Measurements from ENCODE around the gene YWHAH. TPM values are rescaled to one million over a fixed set of nuclear protein-coding genes. Genes with fewer than 3 reads are reported as not detected.

The YWHAH gene
- total and polyA plus RNA-seq, 2 donors (not counting 1 experiment from before 2014, with no cell fraction given) = 32.6 to 51.1 TPM

DNA sequence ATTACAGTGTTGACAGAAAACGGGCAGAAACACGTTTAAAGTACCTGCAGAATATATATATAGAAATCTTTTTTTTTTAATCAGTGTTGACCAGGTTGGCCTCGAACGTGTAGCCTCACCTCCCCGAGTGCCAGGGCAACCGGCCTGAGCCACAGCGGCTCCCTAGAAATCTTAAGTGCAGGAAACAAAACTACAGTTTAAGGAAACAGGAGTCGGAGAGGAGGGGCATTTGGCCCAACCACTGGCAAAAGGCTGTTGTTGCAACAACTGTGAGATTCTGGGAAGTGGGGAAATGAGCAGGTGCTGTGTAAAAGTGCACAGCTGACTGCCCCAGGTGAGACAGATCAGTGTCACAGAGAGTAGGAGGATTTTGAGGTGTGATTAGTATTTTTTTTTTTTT is 3.7 kb downstream of the YWHAH start:
- peaks cover 50% of the 10 kb centered on the region for H3K79me2 ChIP-seq (ENCODE audit: control insufficient read depth, insufficient read depth, low read length)
- H3K4me3 Mint-ChIP-seq = no peak overlapping the region
- DNase-seq (no peak), ATAC-seq (ENCODE audit: low read depth) (no peak)
- POLR2A ChIA-PET = no interaction called here
- H3K27ac ChIP-seq (ENCODE audit: low read length in 2 of 2) = no peak overlapping the region
- TF ChIP-seq, protein P1, sequence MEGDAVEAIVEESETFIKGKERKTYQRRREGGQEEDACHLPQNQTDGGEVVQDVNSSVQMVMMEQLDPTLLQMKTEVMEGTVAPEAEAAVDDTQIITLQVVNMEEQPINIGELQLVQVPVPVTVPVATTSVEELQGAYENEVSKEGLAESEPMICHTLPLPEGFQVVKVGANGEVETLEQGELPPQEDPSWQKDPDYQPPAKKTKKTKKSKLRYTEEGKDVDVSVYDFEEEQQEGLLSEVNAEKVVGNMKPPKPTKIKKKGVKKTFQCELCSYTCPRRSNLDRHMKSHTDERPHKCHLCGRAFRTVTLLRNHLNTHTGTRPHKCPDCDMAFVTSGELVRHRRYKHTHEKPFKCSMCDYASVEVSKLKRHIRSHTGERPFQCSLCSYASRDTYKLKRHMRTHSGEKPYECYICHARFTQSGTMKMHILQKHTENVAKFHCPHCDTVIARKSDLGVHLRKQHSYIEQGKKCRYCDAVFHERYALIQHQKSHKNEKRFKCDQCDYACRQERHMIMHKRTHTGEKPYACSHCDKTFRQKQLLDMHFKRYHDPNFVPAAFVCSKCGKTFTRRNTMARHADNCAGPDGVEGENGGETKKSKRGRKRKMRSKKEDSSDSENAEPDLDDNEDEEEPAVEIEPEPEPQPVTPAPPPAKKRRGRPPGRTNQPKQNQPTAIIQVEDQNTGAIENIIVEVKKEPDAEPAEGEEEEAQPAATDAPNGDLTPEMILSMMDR (IDR thresholded peaks at IDR 0.05) = no peak
- no peak for TF ChIP-seq EZH2 (IDR thresholded peaks at IDR 0.05; ENCODE audit: borderline replicate concordance, insufficient read depth, low read depth, low read length, poor library complexity, severe bottlenecking)
- H3K4me2 ChIP-seq (replicated peaks; ENCODE audit: low read depth, low read length, poor library complexity, severe bottlenecking) = no peak overlapping the region
- no peaks in the 10 kb centered on the region for H3K9me3 Mint-ChIP-seq (ENCODE audit: insufficient read depth)
- CTCF ChIA-PET = interaction anchor here (0.6 to 5.0 kb wide), 16 partner anchors 11 to 601 kb away, joined by 3 to 59 read pairs (median 4); partner anchors contain the start of gene PISD
- no peaks in the 10 kb centered on the region for H3K27me3 ChIP-seq (replicated peaks in 1 of 4; ENCODE audit: control extremely low read depth in 1 of 4, control insufficient read depth in 3 of 4, insufficient read depth in 4 of 4, low read length in 3 of 4)
- 76% methylated on average over 6 of the region's 8 CpGs for WGBS (ENCODE audit: insufficient coverage)
- no peak overlapping the region for H3K4me3 ChIP-seq (ENCODE audit: control extremely low read depth in 1 of 5, extremely low read depth in 1 of 5, insufficient read depth in 1 of 5, low read depth in 2 of 5, low read length in 4 of 5)
- intact Hi-C loops (cut with micrococcal nuclease) = loop anchor here (5.0 to 10.0 kb wide), 5 partner anchors 73 to 733 kb away; partner anchors contain the start of genes LIMK2 and SFI1
- H2AFZ ChIP-seq (ENCODE audit: insufficient read depth, low read depth, low read length, poor library complexity, severe bottlenecking) = no peak overlapping the region
- no peak overlapping the region for H3K27ac Mint-ChIP-seq
- H3K4me1 ChIP-seq (ENCODE audit: control insufficient read depth in 2 of 2, insufficient read depth in 2 of 2, low read length in 2 of 2) = peaks cover 28 to 31% of the 10 kb centered on the region in 2 donors
- H3K9ac ChIP-seq (ENCODE audit: low read length) = no peak overlapping the region
- no peaks in the 10 kb centered on the region for H3K9me3 ChIP-seq (ENCODE audit: control extremely low read depth in 1 of 3, control insufficient read depth in 2 of 3, insufficient read depth in 1 of 3, low read length in 2 of 3)
- peaks cover 28% of the 10 kb centered on the region for H3K4me1 Mint-ChIP-seq
- H3K27me3 Mint-ChIP-seq = no peaks in the 10 kb centered on the region
- peaks cover 0 to 21% of the 10 kb centered on the region in 2 experiments for H3K36me3 ChIP-seq (replicated peaks in 1 of 2; ENCODE audit: control extremely low read depth in 1 of 2, control insufficient read depth in 1 of 2, extremely low read depth in 1 of 2, insufficient read depth in 2 of 2, low read length in 1 of 2)
- H4K20me1 ChIP-seq (ENCODE audit: control insufficient read depth, insufficient read depth, low read length, poor library complexity, severe bottlenecking) = peaks cover 9% of the 10 kb centered on the region

DNA sequence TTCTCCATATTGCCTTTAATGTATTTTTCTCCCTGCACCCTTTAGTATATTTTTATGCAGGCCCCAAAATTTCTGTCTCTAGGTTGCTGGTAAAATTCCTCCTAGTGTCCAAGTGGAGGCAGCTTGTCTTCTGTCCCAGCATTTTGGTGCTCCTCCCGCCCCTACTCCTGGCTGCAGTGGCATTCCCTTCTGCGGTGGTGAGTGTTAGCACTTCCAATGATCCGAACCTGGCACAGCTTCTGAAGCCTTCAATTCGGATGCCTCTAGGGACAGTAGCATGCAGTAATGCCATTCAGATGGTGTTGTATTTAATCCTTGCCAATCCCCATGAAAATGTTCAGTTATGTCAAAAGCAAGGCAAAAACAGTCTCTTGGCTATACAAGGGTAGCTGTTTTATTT is 5.9 kb downstream of the YWHAH start:
- ATAC-seq (ENCODE audit: low read depth) = no peak
- Histone ChIP-seq H3K27ac (ENCODE audit: low read length in 2 of 2) (no peak overlapping the region), H3K79me2 (ENCODE audit: control insufficient read depth, insufficient read depth, low read length) (peaks cover 71% of the 10 kb centered on the region), H3K27me3 (replicated peaks in 1 of 4; ENCODE audit: control extremely low read depth in 1 of 4, control insufficient read depth in 3 of 4, insufficient read depth in 4 of 4, low read length in 3 of 4) (no peaks in the 10 kb centered on the region), H3K4me3 (ENCODE audit: control extremely low read depth in 1 of 5, extremely low read depth in 1 of 5, insufficient read depth in 1 of 5, low read depth in 2 of 5, low read length in 4 of 5) (no peak overlapping the region), H3K4me1 (ENCODE audit: control insufficient read depth in 2 of 2, insufficient read depth in 2 of 2, low read length in 2 of 2) (peaks cover 19 to 20% of the 10 kb centered on the region in 2 donors), H3K9ac (ENCODE audit: low read length) (no peak overlapping the region), H3K4me2 (replicated peaks; ENCODE audit: low read depth, low read length, poor library complexity, severe bottlenecking) (no peak overlapping the region), H4K20me1 (ENCODE audit: control insufficient read depth, insufficient read depth, low read length, poor library complexity, severe bottlenecking) (peaks cover 25% of the 10 kb centered on the region), H3K36me3 (replicated peaks in 1 of 2; ENCODE audit: control extremely low read depth in 1 of 2, control insufficient read depth in 1 of 2, extremely low read depth in 1 of 2, insufficient read depth in 2 of 2, low read length in 1 of 2) (peaks cover 0 to 31% of the 10 kb centered on the region in 2 experiments), H2AFZ (ENCODE audit: insufficient read depth, low read depth, low read length, poor library complexity, severe bottlenecking) (no peak overlapping the region), H3K9me3 (ENCODE audit: control extremely low read depth in 1 of 3, control insufficient read depth in 2 of 3, insufficient read depth in 1 of 3, low read length in 2 of 3) (no peaks in the 10 kb centered on the region)
- no peak for DNase-seq
- H3K4me1 Mint-ChIP-seq = peaks cover 32% of the 10 kb centered on the region
- TF ChIP-seq, protein P1 (IDR thresholded peaks at IDR 0.05) = no peak
- TF ChIP-seq EZH2 (IDR thresholded peaks at IDR 0.05; ENCODE audit: borderline replicate concordance, insufficient read depth, low read depth, low read length, poor library complexity, severe bottlenecking) = no peak
- intact Hi-C loops (cut with micrococcal nuclease) = no loop called here
- CTCF ChIA-PET = interaction anchor here (1.7 to 2.6 kb wide), 2 partner anchors 21 to 285 kb away, joined by 5 to 17 read pairs; no protein-coding TSS in a partner anchor
- no peaks in the 10 kb centered on the region for H3K27me3 Mint-ChIP-seq
- H3K4me3 Mint-ChIP-seq = no peak overlapping the region
- 97% methylated on average over 4 of the region's 4 CpGs for WGBS (ENCODE audit: insufficient coverage)
- no peaks in the 10 kb centered on the region for H3K9me3 Mint-ChIP-seq (ENCODE audit: insufficient read depth)
- H3K27ac Mint-ChIP-seq = no peak overlapping the region
- POLR2A ChIA-PET = interaction anchor here (0.6 kb wide), 1 partner anchor 33 kb away, joined by 3 read pairs; no protein-coding TSS in a partner anchor
